HG03066 (cell line): Measurements from ENCODE around the gene GLI2.

Experiments used
- ATAC-seq: cut with Tn5 transposase; IDR thresholded peaks from one replicate; pipeline ENCODE4 v1.9.1; 2021; ENCODE audit warnings: low read depth; ENCODE audit not compliant: unreplicated experiment

GLI2 gene

GRCh38 chr2:120711694-120712093 lies 24.0 kb upstream of the GLI2 start:
- no peak for ATAC-seq

DNA sequence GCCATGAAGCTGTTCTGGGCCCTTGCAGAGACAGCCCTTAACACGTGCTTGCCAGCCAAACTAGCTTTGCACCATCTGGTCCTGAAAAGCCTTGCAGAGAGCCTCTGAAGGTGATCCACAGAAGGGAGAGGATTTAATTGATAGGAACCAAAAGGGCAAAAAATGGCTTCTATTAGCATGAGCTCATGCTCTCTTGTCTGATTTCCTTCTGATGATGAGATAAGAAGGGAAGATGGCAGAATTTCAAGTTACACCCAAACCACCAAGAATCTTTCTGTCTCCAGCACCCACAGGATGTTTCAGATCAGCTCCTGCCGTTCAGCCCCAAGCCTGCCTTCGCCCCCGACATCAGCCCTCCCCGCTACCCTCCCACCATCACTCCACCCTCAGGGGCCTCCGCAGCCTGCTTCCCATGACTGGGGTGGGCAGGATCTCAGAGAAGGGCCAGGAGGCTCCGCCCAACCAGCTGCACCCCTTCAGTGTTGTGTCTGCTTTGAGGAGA lies 23.4 kb upstream of the GLI2 start:
- ATAC-seq, result no peak

DNA sequence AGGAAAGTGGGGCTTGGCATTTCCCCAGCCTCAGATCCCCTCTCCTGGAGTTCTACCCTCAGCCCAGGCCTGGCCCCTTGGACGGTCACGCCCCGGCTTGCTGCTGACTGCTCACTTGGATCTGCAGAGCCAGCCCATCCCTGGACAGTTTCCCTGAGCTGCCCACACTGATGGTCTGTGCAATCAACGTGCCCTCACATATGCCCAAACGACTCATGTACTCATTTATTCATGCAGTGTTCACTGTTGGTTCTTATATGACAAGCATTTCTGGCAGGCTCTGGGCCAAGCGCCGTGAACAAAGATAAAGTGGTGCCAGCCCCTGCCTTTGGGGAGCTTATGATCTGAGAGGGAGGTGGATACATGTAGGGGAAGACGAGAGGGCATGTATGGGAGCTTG lies 20.3 kb upstream of the GLI2 start:
- ATAC-seq, result no peak

DNA sequence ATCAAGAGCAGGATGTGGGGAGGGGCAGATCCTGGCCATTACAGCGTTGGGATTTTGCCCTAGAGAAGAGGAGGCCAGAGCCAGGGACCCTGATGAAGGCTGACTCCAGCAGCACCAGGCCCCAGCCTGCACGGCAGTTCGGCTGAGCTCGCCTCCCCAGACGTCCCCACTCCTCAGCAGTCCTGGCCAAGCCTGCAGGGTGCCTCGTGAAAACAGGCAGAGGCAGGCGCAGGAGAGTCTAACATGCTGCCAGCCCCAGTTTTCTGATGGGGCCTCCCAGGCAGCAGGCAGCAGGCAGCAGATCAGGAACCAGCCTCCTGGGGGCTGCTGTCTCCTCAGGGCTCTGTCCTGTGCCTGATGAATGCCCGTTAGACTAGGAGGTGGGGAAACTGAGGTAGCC lies 19.7 kb upstream of the GLI2 start:
- no peak for ATAC-seq

DNA sequence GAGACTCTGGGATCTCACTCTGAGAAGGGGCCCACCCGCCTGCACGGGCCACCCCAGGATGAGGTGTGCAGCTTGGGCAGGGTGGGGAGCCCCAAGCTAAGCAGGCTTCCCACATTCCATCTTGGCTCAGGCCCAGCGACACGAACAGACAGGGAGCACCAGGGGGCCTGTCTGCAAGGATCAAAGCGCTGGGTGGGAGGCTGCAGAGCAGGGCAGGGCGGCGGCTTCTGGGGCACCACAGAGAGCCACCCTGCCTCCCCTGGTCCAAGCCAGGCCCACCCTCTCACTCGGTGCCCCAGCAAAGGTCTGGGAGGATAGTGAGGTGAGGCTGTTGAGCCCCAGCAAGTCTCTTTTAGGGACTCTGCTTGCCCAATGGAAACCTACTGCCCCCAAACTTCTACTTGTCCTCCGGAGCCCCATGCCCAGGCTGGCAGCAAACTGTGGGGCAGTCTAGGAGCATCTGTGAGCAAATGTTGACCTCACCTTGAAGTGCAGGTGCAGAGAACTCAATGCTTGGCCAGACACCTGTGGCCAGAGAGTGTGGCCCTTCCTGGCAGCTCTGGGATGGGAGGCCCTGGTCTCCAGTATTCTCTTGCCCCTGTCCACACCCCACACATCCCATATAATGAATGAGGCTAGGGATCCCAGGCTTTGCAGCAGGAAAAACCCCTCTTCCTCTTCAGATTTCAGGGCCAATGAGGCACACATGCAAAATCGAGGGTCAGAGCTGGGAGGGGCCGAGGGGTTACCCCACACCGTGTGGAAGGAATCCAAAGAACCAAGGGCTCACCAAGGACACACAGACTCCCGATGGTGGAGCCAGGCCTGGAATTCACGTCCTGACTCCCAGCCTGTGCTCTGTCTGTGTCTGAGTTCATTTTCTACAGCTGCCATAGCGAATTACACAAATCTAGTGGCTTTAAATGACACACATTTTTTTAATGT lies 18.8 kb upstream of the GLI2 start:
- ATAC-seq, result no peak

GRCh38 chr2:120719491-120719890 lies 16.2 kb upstream of the GLI2 start:
- no peak for ATAC-seq

GRCh38 chr2:120720231-120720630 lies 15.4 kb upstream of the GLI2 start:
- ATAC-seq, result no peak

GRCh38 chr2:120720746-120721375 lies 14.8 kb upstream of the GLI2 start:
- ATAC-seq, result no peak

DNA sequence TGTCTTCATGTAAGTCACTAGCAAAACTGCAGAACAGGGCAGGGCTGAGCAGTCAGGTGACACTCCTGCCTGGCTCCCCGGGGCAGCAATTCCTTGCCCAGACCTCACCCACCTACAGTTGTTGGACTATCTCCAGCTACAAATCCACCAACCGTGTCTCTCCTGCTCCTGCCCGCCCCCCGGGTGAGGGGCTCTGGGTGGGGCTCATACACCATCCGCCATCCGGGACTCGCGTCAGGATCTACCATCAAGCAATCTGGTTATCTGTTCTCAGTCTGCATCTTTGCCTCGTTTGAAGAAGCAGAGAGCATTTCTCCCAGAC lies 13.5 kb upstream of the GLI2 start:
- no peak for ATAC-seq

- ATAC-seq, result no peak
Observed at GRCh38 chr2:120722568-120723421, 12.9 kb upstream of the GLI2 start.

- no peak for ATAC-seq
Observed at GRCh38 chr2:120726245-120726644, 9.4 kb upstream of the GLI2 start.

GRCh38 chr2:120729406-120730399 lies 6.0 kb upstream of the GLI2 start:
- no peak for ATAC-seq

- ATAC-seq, result no peak
Observed at GRCh38 chr2:120731175-120731574, 4.5 kb upstream of the GLI2 start.

- no peak for ATAC-seq
Observed at GRCh38 chr2:120732506-120733237, 3.0 kb upstream of the GLI2 start.

DNA sequence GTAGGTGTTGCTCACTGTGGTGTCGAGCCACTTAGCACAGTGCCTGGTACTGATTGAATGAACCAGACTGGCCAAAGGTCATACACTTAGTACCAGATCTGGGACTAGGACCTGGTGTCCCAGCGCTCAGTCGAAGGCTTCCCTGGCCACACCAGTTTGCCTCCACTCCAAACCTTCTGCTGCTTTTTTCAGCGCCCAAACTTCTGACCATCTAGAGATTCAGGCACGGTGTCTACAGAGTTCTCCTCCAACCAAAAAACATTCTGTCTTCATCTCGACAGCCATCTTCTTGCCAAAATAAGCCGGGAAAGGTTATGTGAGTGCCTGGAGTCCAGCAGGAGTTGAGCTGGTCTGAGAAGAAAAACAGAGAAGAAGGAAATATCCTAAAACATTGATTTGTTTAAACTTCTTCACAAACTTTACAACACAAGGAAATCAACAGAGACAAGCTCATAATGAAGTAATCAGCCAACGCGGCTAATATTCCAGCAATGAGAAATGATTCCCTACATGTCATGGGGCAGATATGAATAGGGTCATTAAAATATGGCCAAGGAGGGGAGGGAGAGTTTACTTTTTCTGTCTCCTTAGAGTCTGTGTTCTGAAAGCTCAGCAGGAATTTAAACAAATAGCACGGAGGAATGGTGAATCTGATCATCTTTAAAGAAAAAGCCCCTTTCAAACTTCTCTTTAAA lies 2.3 kb upstream of the GLI2 start:
- no peak for ATAC-seq

GRCh38 chr2:120734930-120735651 lies 577 bp upstream of the GLI2 start:
- no peak for ATAC-seq

GRCh38 chr2:120736202-120736623 lies 545 bp downstream of the GLI2 start:
- no peak for ATAC-seq
